HG03025 (cell line): ENCODE data around the gene IKZF4.
"Not testable (repeated sequence)": the region's sequence is repeated elsewhere in the genome, so short reads cannot be mapped to it uniquely, and the experiment has no call there.

ENCODE experiments used
- ATAC-seq: cut with Tn5 transposase; IDR thresholded peaks from one replicate; pipeline ENCODE4 v1.9.1; 2021; ENCODE audit warnings: mild to moderate bottlenecking, moderate library complexity; ENCODE audit not compliant: unreplicated experiment, low FRiP score

The IKZF4 gene

GRCh38 chr12:55997535-55997859 lies 23.3 kb upstream of the IKZF4 start:
- peak; percentile 5 for ATAC-seq

- not testable (repeated sequence) for ATAC-seq
Measured at GRCh38 chr12:55999522-55999921, 21.3 kb upstream of the IKZF4 start.

GRCh38 chr12:55999999-56000540 lies 20.8 kb upstream of the IKZF4 start:
- ATAC-seq = not testable (repeated sequence)

- no peak for ATAC-seq
Measured at GRCh38 chr12:56001487-56002100, 19.2 kb upstream of the IKZF4 start.

- ATAC-seq = not testable (repeated sequence)
Measured at GRCh38 chr12:56003376-56003775, 17.5 kb upstream of the IKZF4 start.

GRCh38 chr12:56004211-56004610 lies 16.6 kb upstream of the IKZF4 start:
- no peak for ATAC-seq

- ATAC-seq = no peak
Measured at GRCh38 chr12:56007564-56008559, 13.0 kb upstream of the IKZF4 start.

- no peak for ATAC-seq
Measured at GRCh38 chr12:56010111-56010570, 10.7 kb upstream of the IKZF4 start.

GRCh38 chr12:56011509-56012090 lies 9.2 kb upstream of the IKZF4 start:
- no peak for ATAC-seq

GRCh38 chr12:56013482-56013881 lies 7.4 kb upstream of the IKZF4 start:
- no peak for ATAC-seq

- no peak for ATAC-seq
Measured at GRCh38 chr12:56014205-56014604, 6.6 kb upstream of the IKZF4 start.

- no peak for ATAC-seq
Measured at GRCh38 chr12:56017181-56017580, 3.7 kb upstream of the IKZF4 start.

- ATAC-seq = no peak
Measured at GRCh38 chr12:56018356-56018755, 2.5 kb upstream of the IKZF4 start.

- ATAC-seq = no peak
Measured at GRCh38 chr12:56021889-56022497, 1.1 kb downstream of the IKZF4 start.

GRCh38 chr12:56028511-56029165 lies 7.8 kb downstream of the IKZF4 start:
- ATAC-seq = no peak

GRCh38 chr12:56029166-56029519 lies 8.3 kb downstream of the IKZF4 start:
- no peak for ATAC-seq

- ATAC-seq = no peak
Measured at GRCh38 chr12:56029666-56030293, 8.9 kb downstream of the IKZF4 start.

- ATAC-seq = no peak
Measured at GRCh38 chr12:56031987-56032386, 11.1 kb downstream of the IKZF4 start.

- ATAC-seq = no peak
Measured at GRCh38 chr12:56034586-56035332, 13.9 kb downstream of the IKZF4 start.
